H1 (cell line): ENCODE measurements around the gene CGREF1. TPM values are rescaled to one million over a fixed set of nuclear protein-coding genes. Genes with fewer than 3 reads are reported as not detected.

Source experiments
- CTCF ChIA-PET: fragments of 300-600 bp; sonication (Branson Sonifier 250); formaldehyde crosslinking; loops from one replicate; lab custom pipeline; 2021; ENCODE audit not compliant: partially characterized antibody; lab: Charles Lee
- POLR2A ChIA-PET: fragments of 300-600 bp; sonication (Branson Sonifier 250); formaldehyde crosslinking; loops from one replicate; lab custom pipeline; 2021; ENCODE audit warnings: inconsistent platforms; ENCODE audit not compliant: partially characterized antibody; lab: Charles Lee
- DNase-seq, 2 experiments: peaks; one replicate each; pipeline versions ENCODE4 v3.0.0 to v3.0.0-alpha.2; 2010 to 2022; ENCODE audit warnings: low spot score in 2 of 2, low read depth in 1 of 2, mixed read lengths in 1 of 2
- FAIRE-seq: peaks from 2 replicates; lab custom pipeline; 2011; peaks lifted over from hg19 to GRCh38; lab: Jason Lieb, UNC
- H2AFZ ChIP-seq: 2 replicates; pipeline ENCODE4 v1.8.1; 2012; ENCODE audit warnings: low read length, inconsistent platforms
- H2AK5ac ChIP-seq: 2 replicates; pipeline ENCODE4 v1.6.1; 2013; ENCODE audit warnings: low read depth, low read length
- H2BK120ac ChIP-seq: replicated peaks from 2 replicates; pipeline ENCODE3; 2013; ENCODE audit warnings: low read depth, low read length, inconsistent platforms
- H2BK12ac ChIP-seq: 2 replicates; pipeline ENCODE4 v1.6.1; 2013; ENCODE audit warnings: low read depth, low read length
- H2BK15ac ChIP-seq: 2 replicates; pipeline ENCODE4 v1.6.1; 2013; ENCODE audit warnings: low read length
- H2BK20ac ChIP-seq: 2 replicates; pipeline ENCODE4 v1.6.1; 2013; ENCODE audit warnings: low read length
- H2BK5ac ChIP-seq: 2 replicates; pipeline ENCODE4 v1.6.1; 2013; ENCODE audit warnings: low read depth, low read length
- H3K14ac ChIP-seq: 2 replicates; pipeline ENCODE4 v1.6.1; 2013; ENCODE audit warnings: inconsistent platforms; ENCODE audit not compliant: insufficient read length
- H3K18ac ChIP-seq: 2 replicates; pipeline ENCODE4 v1.6.1; 2013; ENCODE audit warnings: low read length; ENCODE audit errors: extremely low read depth
- H3K23ac ChIP-seq: 2 replicates; pipeline ENCODE4 v1.6.1; 2013; ENCODE audit warnings: inconsistent platforms; ENCODE audit not compliant: insufficient read length
- H3K23me2 ChIP-seq: 2 replicates; pipeline ENCODE4 v1.6.1; 2013; ENCODE audit warnings: low read depth, low read length
- H3K27ac ChIP-seq: 2 replicates; pipeline ENCODE4 v1.6.1; 2011; ENCODE audit warnings: low read depth, low read length, inconsistent platforms
- H3K27me3 ChIP-seq, 4 experiments: replicated peaks in 1 of 4; 1 replicate in 1 of 4; 2 replicates in 3 of 4; pipeline versions ENCODE4 v1.6.1 to v1.8.1; 2011 to 2013; ENCODE audit warnings: low read length in 3 of 4, mild to moderate bottlenecking in 3 of 4, inconsistent platforms in 2 of 4, mixed read lengths in 2 of 4, moderate library complexity in 1 of 4; ENCODE audit not compliant: control insufficient read depth in 3 of 4, insufficient read depth in 3 of 4; ENCODE audit errors: extremely low read depth in 1 of 4
- H3K36me3 ChIP-seq, 4 experiments: 2 replicates each; pipeline versions ENCODE4 v1.6.1 to v1.8.1; 2011 to 2013; ENCODE audit warnings: mild to moderate bottlenecking in 4 of 4, low read length in 3 of 4, moderate library complexity in 2 of 4, control low read depth in 1 of 4, inconsistent platforms in 1 of 4; ENCODE audit not compliant: insufficient read depth in 4 of 4, control insufficient read depth in 2 of 4
- H3K4ac ChIP-seq: replicated peaks from 2 replicates; pipeline ENCODE3; 2013; ENCODE audit warnings: low read length, low read depth, mixed read lengths, inconsistent platforms; ENCODE audit not compliant: insufficient read length
- H3K4me1 ChIP-seq, 4 experiments: replicated peaks in 1 of 4; 1 replicate in 1 of 4; 2 replicates in 3 of 4; pipeline versions ENCODE4 v1.6.1 to v1.8.1; 2011 to 2013; ENCODE audit warnings: low read length in 3 of 4, inconsistent platforms in 2 of 4, mixed read lengths in 1 of 4; ENCODE audit not compliant: insufficient read depth in 4 of 4, control insufficient read depth in 3 of 4
- H3K4me2 ChIP-seq, 2 experiments: 2 replicates each; pipeline versions ENCODE4 v1.6.1 to v1.8.1; 2011 to 2013; ENCODE audit warnings: low read depth in 2 of 2, low read length in 2 of 2, control low read depth in 1 of 2, inconsistent platforms in 1 of 2, mild to moderate bottlenecking in 1 of 2; ENCODE audit not compliant: insufficient read depth in 1 of 2
- H3K4me3 ChIP-seq, 4 experiments: fragments of 200-600, 300-600 bp in 1 of 4; sonication (generic), shearing (Covaris generic), sonication (Bioruptor Twin) in 1 of 4; 2 replicates each; pipeline versions ENCODE4 v1.5.1 to v1.8.1; 2011 to 2016; ENCODE audit warnings: low read length in 4 of 4, low read depth in 3 of 4, control low read depth in 2 of 4, inconsistent platforms in 2 of 4, mild to moderate bottlenecking in 2 of 4, mixed read lengths in 1 of 4, moderate library complexity in 1 of 4; ENCODE audit not compliant: insufficient read depth in 2 of 4; ENCODE audit errors: extremely low read depth in 1 of 4
- H3K56ac ChIP-seq: replicated peaks from 2 replicates; pipeline ENCODE3; 2013; ENCODE audit warnings: low read depth, mild to moderate bottlenecking, mixed read lengths, low read length, inconsistent platforms; ENCODE audit not compliant: insufficient read length
- H3K79me1 ChIP-seq: 2 replicates; pipeline ENCODE4 v1.6.1; 2013; ENCODE audit warnings: low read depth, low read length, control low read depth
- H3K79me2 ChIP-seq, 2 experiments: 2 replicates each; pipeline versions ENCODE4 v1.6.1 to v1.8.1; 2012 to 2013; ENCODE audit warnings: low read length in 2 of 2, mild to moderate bottlenecking in 2 of 2, inconsistent platforms in 1 of 2; ENCODE audit not compliant: insufficient read depth in 2 of 2, control insufficient read depth in 1 of 2
- H3K9ac ChIP-seq, 4 experiments: replicated peaks in 1 of 4; 1 replicate in 1 of 4; 2 replicates in 3 of 4; pipeline versions ENCODE4 v1.6.1 to v1.8.1; 2011 to 2013; ENCODE audit warnings: low read depth in 3 of 4, low read length in 3 of 4, control low read depth in 2 of 4, mild to moderate bottlenecking in 2 of 4, moderate library complexity in 2 of 4, inconsistent platforms in 1 of 4; ENCODE audit errors: extremely low read depth in 1 of 4
- H3K9me3 ChIP-seq, 2 experiments: 2 replicates each; pipeline versions ENCODE4 v1.6.1 to v1.8.1; 2012 to 2013; ENCODE audit warnings: mild to moderate bottlenecking in 2 of 2, moderate library complexity in 2 of 2, control low read depth in 1 of 2, inconsistent platforms in 1 of 2, low read depth in 1 of 2, low read length in 1 of 2, mixed read lengths in 1 of 2; ENCODE audit not compliant: insufficient read depth in 2 of 2
- H4K20me1 ChIP-seq, 2 experiments: replicated peaks in 1 of 2; 2 replicates each; pipeline versions ENCODE3 to v1.8.1; 2011 to 2013; ENCODE audit warnings: inconsistent platforms in 2 of 2, low read length in 2 of 2, mild to moderate bottlenecking in 1 of 2; ENCODE audit not compliant: insufficient read depth in 2 of 2, control insufficient read depth in 1 of 2
- H4K5ac ChIP-seq: 2 replicates; pipeline ENCODE4 v1.6.1; 2013; ENCODE audit warnings: low read length, low read depth, mixed read lengths, inconsistent platforms; ENCODE audit not compliant: insufficient read length
- H4K8ac ChIP-seq: 2 replicates; pipeline ENCODE4 v1.8.0; 2013; ENCODE audit warnings: mild to moderate bottlenecking, moderate library complexity, low read length, inconsistent platforms; ENCODE audit not compliant: insufficient read depth; ENCODE audit errors: extremely low read depth
- H4K91ac ChIP-seq: replicated peaks from 2 replicates; pipeline ENCODE3; 2013; ENCODE audit warnings: low read length, mixed read lengths, inconsistent platforms; ENCODE audit not compliant: insufficient read length
- CBX5 ChIP-seq: fragments of 300-800, 300-1000 bp; sonication (generic); IDR thresholded peaks from 2 replicates; pipeline ENCODE4 v1.7.1; 2016; ENCODE audit warnings: antibody characterized with exemption, low read length, low read depth
- HDAC2 ChIP-seq, 2 experiments: fragments of 300-600 bp in 1 of 2; sonication (generic) in 1 of 2; IDR thresholded peaks; 2 replicates each; pipeline ENCODE4 v1.6.1; 2011 to 2012; ENCODE audit warnings: low read depth in 2 of 2, low read length in 2 of 2, mild to moderate bottlenecking in 2 of 2, moderate library complexity in 2 of 2, borderline replicate concordance in 1 of 2, inconsistent platforms in 1 of 2
- NANOG ChIP-seq: IDR thresholded peaks from 2 replicates; pipeline ENCODE4 v1.6.1; 2011; ENCODE audit warnings: low read length, low read depth, mild to moderate bottlenecking, inconsistent platforms; ENCODE audit not compliant: insufficient read depth, poor library complexity, severe bottlenecking
- RAD21 ChIP-seq, 2 experiments: IDR thresholded peaks in 1 of 2; conservative IDR thresholded peaks in 1 of 2; 2 replicates each; pipeline ENCODE4 v1.6.1; 2011; ENCODE audit warnings: low read depth in 2 of 2, low read length in 2 of 2, improper control_type of control experiment in 1 of 2, inconsistent platforms in 1 of 2, mild to moderate bottlenecking in 1 of 2, moderate library complexity in 1 of 2
- RFX5 ChIP-seq: IDR thresholded peaks from 2 replicates; pipeline ENCODE4 v1.6.1; 2011; ENCODE audit warnings: low read depth, low read length, improper control_type of control experiment, borderline replicate concordance
- SIN3A ChIP-seq, 2 experiments: IDR thresholded peaks in 1 of 2; conservative IDR thresholded peaks in 1 of 2; 2 replicates each; pipeline ENCODE4 v1.6.1; 2011 to 2012; ENCODE audit warnings: low read length in 2 of 2, improper control_type of control experiment in 1 of 2, low read depth in 1 of 2, mild to moderate bottlenecking in 1 of 2
- SRF ChIP-seq: IDR thresholded peaks from 2 replicates; pipeline ENCODE4 v1.6.1; 2011; ENCODE audit warnings: mild to moderate bottlenecking, low read depth, low read length, moderate library complexity
- USF2 ChIP-seq: IDR thresholded peaks from 2 replicates; pipeline ENCODE4 v1.6.1; 2011; ENCODE audit warnings: low read length, improper control_type of control experiment
- ZNF274 ChIP-seq: IDR thresholded peaks from 2 replicates; pipeline ENCODE4 v1.7.0; 2012; ENCODE audit warnings: low read length, borderline replicate concordance; ENCODE audit errors: extremely low read depth
- WGBS, 2 experiments: shearing (Covaris generic) in 1 of 2; methylation state at CpG; one replicate each; pipeline versions ENCODE4 v1.1.6 to v1.1.7; 2013 to 2015; ENCODE audit warnings: low lambda C conversion rate in 2 of 2, mixed read lengths in 2 of 2, inconsistent platforms in 1 of 2, low coverage in 1 of 2, missing lambda C conversion rate in 1 of 2; ENCODE audit not compliant: insufficient replicate concordance in 2 of 2, insufficient coverage in 1 of 2, insufficient read length in 1 of 2; ENCODE audit errors: extremely low coverage in 1 of 2, missing lambda C conversion rate in 1 of 2; 5-methylcytosine and 5-hydroxymethylcytosine counted together
- polyA plus RNA-seq, 7 experiments: library from polyadenylated mRNA; depleted of rRNA in 3 of 7; stranded (reverse) in 5 of 7; unstranded in 2 of 7; fragments of >200 nt in 5 of 7; fragments of 200-250 nt in 2 of 7; gene quantifications; 1 replicate in 5 of 7; 2 replicates in 1 of 7; 4 replicates in 1 of 7; pipeline versions ENCODE4 v1.2.1 to v1.2.3, GENCODE V29; 2011 to 2013; ENCODE audit warnings: missing spikeins in 2 of 7, mixed read lengths in 2 of 7
- total RNA-seq: library from RNA; stranded (reverse); fragmentation: NEBNext Ultra II Directional; extraction: Animal tissue kit (Norgen Biotek cat#: 25700); gene quantifications from 2 replicates; pipeline ENCODE4 v1.2.1, GENCODE V29; 2021

The CGREF1 gene
- total and polyA plus RNA-seq, 2 of the 8 experiments (the other 6 are each of a cell fraction or from before 2014, with no cell fraction given) = 2.5 to 3.4 TPM

GRCh38 chr2:27076323-27076722 lies 42.6 kb downstream of the CGREF1 start:
- Histone ChIP-seq H3K79me1 (no peaks in the 10 kb centered on the region), H3K4me1 (peaks cover 0 to 24% (median 13%) of the 10 kb centered on the region in 4 experiments; a peak in 6 of 7 replicates), H3K79me2 (no peaks in the 10 kb centered on the region), H4K5ac (no peak overlapping the region), H3K27me3 (0 out of 7 replicates have a peak, but pooled peaks cover 0 to 3% (median 0%) of the 10 kb centered on the region in 4 experiments), H3K56ac (no peak overlapping the region), H3K14ac (no peak overlapping the region), H3K9me3 (no peaks in the 10 kb centered on the region), H3K36me3 (no peaks in the 10 kb centered on the region), H3K23me2 (peaks cover 7% of the 10 kb centered on the region; the same call in 1 of the 2 replicates), H3K18ac (no peak overlapping the region), H2AK5ac (no peak overlapping the region), H2BK5ac (no peak overlapping the region), H3K27ac (no peak overlapping the region), H2BK20ac (no peak overlapping the region), H3K4me2 (no peak overlapping the region), H3K9ac (no peak overlapping the region), H4K8ac (no peak overlapping the region), H4K20me1 (no peaks in the 10 kb centered on the region), H2BK120ac (no peak overlapping the region), H2AFZ (no peak overlapping the region), H2BK15ac (no peak overlapping the region), H3K4ac (no peak overlapping the region), H3K23ac (no peak overlapping the region), H2BK12ac (no peak overlapping the region), H3K4me3 (no peak overlapping the region), H4K91ac (no peak overlapping the region)
- DNase-seq = no peak
- ChIA-PET POLR2A (interaction anchor here (0.6 to 1.6 kb wide), 5 partner anchors 15 to 140 kb away, joined by 3 to 6 read pairs (median 4); partner anchors contain the start of gene AGBL5), CTCF (interaction anchor here (0.9 to 16.5 kb wide), 4 partner anchors 9 to 225 kb away, joined by 3 to 160 read pairs (median 4); partner anchors contain the start of genes AGBL5 and KHK)
- no peak for FAIRE-seq
- WGBS, 2 experiments = 88% methylated on average over 4 of the region's 4 CpGs; no CpG with 5 or more reads in 1 of the 2 experiments
- TF ChIP-seq NANOG = no peak
- TF ChIP-seq RAD21 (IDR thresholded peaks at IDR 0.05 in 1 of 2, conservative IDR thresholded peaks at IDR 0.05 in 1 of 2; ENCODE audit: low read depth in 2 of 2, low read length in 2 of 2) = no peak
- no peak for TF ChIP-seq USF2
- TF ChIP-seq SIN3A (conservative IDR thresholded peaks at IDR 0.05 in 1 of 2, IDR thresholded peaks at IDR 0.05 in 1 of 2; ENCODE audit: low read depth in 1 of 2, low read length in 2 of 2) = no peak
- TF ChIP-seq CBX5 = no peak
- no peak for TF ChIP-seq ZNF274
- no peak for TF ChIP-seq RFX5
- TF ChIP-seq SRF = no peak
- no peak for TF ChIP-seq HDAC2 (IDR thresholded peaks at IDR 0.05; ENCODE audit: borderline replicate concordance in 1 of 2, low read depth in 2 of 2, low read length in 2 of 2)
